Measurements from ENCODE around the gene LAMC3. TPM values are rescaled to one million over a fixed set of nuclear protein-coding genes. Genes with fewer than 3 reads are reported as not detected.

Gene LAMC3
- total RNA-seq, 1 experiment from 2014 or later = not detected

DNA sequence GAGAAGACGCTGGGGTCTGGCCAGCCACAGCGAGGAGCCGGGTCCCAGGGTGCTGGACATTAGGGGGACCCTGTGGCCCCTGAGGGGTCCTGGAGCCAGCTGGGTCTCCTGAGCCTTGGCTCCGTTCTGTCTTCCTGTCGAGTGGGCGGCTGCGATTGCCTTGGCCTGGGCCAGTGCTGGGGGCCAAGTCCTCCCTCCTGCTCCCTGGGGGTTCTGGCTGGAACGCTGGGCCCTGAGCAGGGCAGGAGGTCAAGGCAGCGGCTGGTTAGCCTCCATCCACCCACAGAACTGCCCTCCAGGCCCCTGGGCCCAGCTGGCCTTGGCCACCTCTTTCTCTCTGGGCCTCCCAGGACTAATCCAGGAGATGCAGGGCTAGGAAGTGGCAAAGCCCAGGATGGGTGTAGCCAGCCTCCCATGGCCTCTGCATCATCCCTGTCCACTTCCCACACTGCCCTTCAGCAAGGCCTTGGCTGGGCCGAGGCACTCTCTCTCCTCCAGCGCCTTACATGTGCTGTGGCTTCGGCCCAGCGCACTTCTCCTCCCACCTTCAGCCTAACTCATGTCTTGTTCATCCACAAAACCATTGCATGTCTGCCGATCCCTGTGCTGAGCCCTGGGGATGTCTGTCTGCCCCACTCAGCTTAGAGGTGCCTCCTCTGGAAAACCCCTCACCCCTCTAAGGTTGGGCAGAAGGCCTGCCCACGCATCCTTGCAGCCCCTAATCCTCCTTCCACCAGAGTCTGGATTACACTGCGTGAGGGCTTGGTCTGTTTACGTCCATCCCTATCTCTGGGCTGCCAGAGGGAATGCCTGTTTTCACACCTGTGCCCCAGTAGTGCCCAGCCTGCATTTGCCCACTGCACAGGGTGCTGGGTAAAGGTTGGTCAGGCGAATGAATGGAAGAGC lies 5.0 kb downstream of the LAMC3 start:
- no peak overlapping the region for H3K27ac ChIP-seq (ENCODE audit: low read length)
- no peaks in the 10 kb centered on the region for H3K4me1 ChIP-seq (ENCODE audit: low read length)
- H3K4me3 ChIP-seq (ENCODE audit: low read length) = no peak overlapping the region
- no peaks in the 10 kb centered on the region for H3K79me2 ChIP-seq (ENCODE audit: low read length)
- no peaks in the 10 kb centered on the region for H3K9me2 ChIP-seq (replicated peaks; ENCODE audit: insufficient read depth, low read length)
- no peak overlapping the region for H2AFZ ChIP-seq (ENCODE audit: low read length)
- H3K27me3 ChIP-seq (ENCODE audit: low read length) = no peaks in the 10 kb centered on the region
- no peak for DNase-seq
- H3K9ac ChIP-seq (ENCODE audit: low read length) = no peak overlapping the region
- no peaks in the 10 kb centered on the region for H3K36me3 ChIP-seq (ENCODE audit: insufficient read depth, low read length)
- no peaks in the 10 kb centered on the region for H3K9me3 ChIP-seq (ENCODE audit: low read length)
- H4K20me1 ChIP-seq (ENCODE audit: insufficient read depth, low read depth, low read length) = no peaks in the 10 kb centered on the region
- H3K4me2 ChIP-seq (ENCODE audit: low read depth, low read length, poor library complexity, severe bottlenecking) = no peak overlapping the region

DNA sequence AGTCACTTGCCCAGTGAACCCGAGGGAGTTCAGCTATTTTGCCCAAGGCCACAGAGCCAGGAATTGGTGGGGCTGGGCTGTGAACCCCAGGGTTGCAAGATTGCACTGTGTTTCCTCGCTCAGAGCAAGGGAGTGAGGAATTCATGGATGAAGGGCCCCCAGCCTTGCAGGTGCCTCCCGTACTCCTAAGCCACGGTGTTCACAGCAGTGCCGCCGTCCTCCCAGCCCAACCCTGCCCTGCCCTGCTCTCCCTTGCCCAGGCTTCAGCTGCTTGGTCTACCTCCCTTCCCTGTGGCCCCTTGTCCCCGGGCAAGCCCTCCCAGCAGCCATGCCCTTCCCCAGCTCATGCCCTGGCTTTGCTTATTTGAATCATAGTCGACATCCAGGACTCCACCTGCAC lies 6.1 kb downstream of the LAMC3 start:
- no peaks in the 10 kb centered on the region for H3K9me3 ChIP-seq (ENCODE audit: low read length)
- no peaks in the 10 kb centered on the region for H3K9me2 ChIP-seq (replicated peaks; ENCODE audit: insufficient read depth, low read length)
- H3K79me2 ChIP-seq (ENCODE audit: low read length) = no peaks in the 10 kb centered on the region
- H3K36me3 ChIP-seq (ENCODE audit: insufficient read depth, low read length) = no peaks in the 10 kb centered on the region
- H4K20me1 ChIP-seq (ENCODE audit: insufficient read depth, low read depth, low read length) = no peaks in the 10 kb centered on the region
- no peak overlapping the region for H2AFZ ChIP-seq (ENCODE audit: low read length)
- no peaks in the 10 kb centered on the region for H3K27me3 ChIP-seq (ENCODE audit: low read length)
- no peak overlapping the region for H3K4me2 ChIP-seq (ENCODE audit: low read depth, low read length, poor library complexity, severe bottlenecking)
- H3K4me1 ChIP-seq (ENCODE audit: low read length) = no peaks in the 10 kb centered on the region
- no peak overlapping the region for H3K9ac ChIP-seq (ENCODE audit: low read length)
- no peak overlapping the region for H3K4me3 ChIP-seq (ENCODE audit: low read length)
- no peak overlapping the region for H3K27ac ChIP-seq (ENCODE audit: low read length)
- no peak for DNase-seq

- no peaks in the 10 kb centered on the region for H4K20me1 ChIP-seq (ENCODE audit: insufficient read depth, low read depth, low read length)
Observed at GRCh38 chr9:131015876-131016397, 7.0 kb downstream of the LAMC3 start.

GRCh38 chr9:131017067-131017466 lies 8.1 kb downstream of the LAMC3 start:
- Histone ChIP-seq H3K4me3 (ENCODE audit: low read length) (no peak overlapping the region), H3K9me3 (ENCODE audit: low read length) (no peaks in the 10 kb centered on the region), H3K79me2 (ENCODE audit: low read length) (no peaks in the 10 kb centered on the region), H3K4me2 (ENCODE audit: low read depth, low read length, poor library complexity, severe bottlenecking) (no peak overlapping the region), H2AFZ (ENCODE audit: low read length) (no peak overlapping the region), H3K27me3 (ENCODE audit: low read length) (no peaks in the 10 kb centered on the region), H3K36me3 (ENCODE audit: insufficient read depth, low read length) (no peaks in the 10 kb centered on the region), H3K27ac (ENCODE audit: low read length) (no peak overlapping the region), H4K20me1 (ENCODE audit: insufficient read depth, low read depth, low read length) (no peaks in the 10 kb centered on the region), H3K9me2 (replicated peaks; ENCODE audit: insufficient read depth, low read length) (no peaks in the 10 kb centered on the region), H3K4me1 (ENCODE audit: low read length) (no peaks in the 10 kb centered on the region), H3K9ac (ENCODE audit: low read length) (no peak overlapping the region)
- DNase-seq = no peak

More at GRCh38 chr9:131015876-131016397, 7.0 kb downstream of the LAMC3 start:
- no peaks in the 10 kb centered on the region for H3K9me3 ChIP-seq (ENCODE audit: low read length)
- H3K27ac ChIP-seq (ENCODE audit: low read length) = no peak overlapping the region
- H3K79me2 ChIP-seq (ENCODE audit: low read length) = no peaks in the 10 kb centered on the region
- no peaks in the 10 kb centered on the region for H3K27me3 ChIP-seq (ENCODE audit: low read length)
- no peak overlapping the region for H3K9ac ChIP-seq (ENCODE audit: low read length)
- H3K4me2 ChIP-seq (ENCODE audit: low read depth, low read length, poor library complexity, severe bottlenecking) = no peak overlapping the region
- no peaks in the 10 kb centered on the region for H3K4me1 ChIP-seq (ENCODE audit: low read length)
- no peak overlapping the region for H3K4me3 ChIP-seq (ENCODE audit: low read length)
- H3K9me2 ChIP-seq (replicated peaks; ENCODE audit: insufficient read depth, low read length) = no peaks in the 10 kb centered on the region
- H2AFZ ChIP-seq (ENCODE audit: low read length) = no peak overlapping the region
- H3K36me3 ChIP-seq (ENCODE audit: insufficient read depth, low read length) = no peaks in the 10 kb centered on the region
- DNase-seq = no peak

- Histone ChIP-seq H2AFZ (ENCODE audit: low read length) (no peak overlapping the region), H3K4me1 (ENCODE audit: low read length) (no peaks in the 10 kb centered on the region), H3K27me3 (ENCODE audit: low read length) (no peaks in the 10 kb centered on the region)
Observed at GRCh38 chr9:131018621-131019020, 9.6 kb downstream of the LAMC3 start.

GRCh38 chr9:131019388-131020239 lies 10.6 kb downstream of the LAMC3 start:
- Histone ChIP-seq H3K79me2 (ENCODE audit: low read length) (no peaks in the 10 kb centered on the region), H3K4me1 (ENCODE audit: low read length) (no peaks in the 10 kb centered on the region), H3K9me2 (replicated peaks; ENCODE audit: insufficient read depth, low read length) (no peaks in the 10 kb centered on the region), H3K4me3 (ENCODE audit: low read length) (no peak overlapping the region), H2AFZ (ENCODE audit: low read length) (no peak overlapping the region), H3K27me3 (ENCODE audit: low read length) (no peaks in the 10 kb centered on the region), H3K27ac (ENCODE audit: low read length) (no peak overlapping the region), H3K36me3 (ENCODE audit: insufficient read depth, low read length) (no peaks in the 10 kb centered on the region), H3K9me3 (ENCODE audit: low read length) (no peaks in the 10 kb centered on the region), H4K20me1 (ENCODE audit: insufficient read depth, low read depth, low read length) (no peaks in the 10 kb centered on the region), H3K9ac (ENCODE audit: low read length) (no peak overlapping the region), H3K4me2 (ENCODE audit: low read depth, low read length, poor library complexity, severe bottlenecking) (no peak overlapping the region)
- DNase-seq = no peak

More at GRCh38 chr9:131018621-131019020, 9.6 kb downstream of the LAMC3 start:
- Histone ChIP-seq H3K9me2 (replicated peaks; ENCODE audit: insufficient read depth, low read length) (no peaks in the 10 kb centered on the region), H3K9me3 (ENCODE audit: low read length) (no peaks in the 10 kb centered on the region), H3K4me3 (ENCODE audit: low read length) (no peak overlapping the region), H3K9ac (ENCODE audit: low read length) (no peak overlapping the region), H3K79me2 (ENCODE audit: low read length) (no peaks in the 10 kb centered on the region), H4K20me1 (ENCODE audit: insufficient read depth, low read depth, low read length) (no peaks in the 10 kb centered on the region), H3K36me3 (ENCODE audit: insufficient read depth, low read length) (no peaks in the 10 kb centered on the region), H3K4me2 (ENCODE audit: low read depth, low read length, poor library complexity, severe bottlenecking) (no peak overlapping the region), H3K27ac (ENCODE audit: low read length) (no peak overlapping the region)
- DNase-seq = peak; percentile 45

- Histone ChIP-seq H3K27me3 (ENCODE audit: low read length) (no peaks in the 10 kb centered on the region), H3K9me2 (replicated peaks; ENCODE audit: insufficient read depth, low read length) (no peaks in the 10 kb centered on the region), H4K20me1 (ENCODE audit: insufficient read depth, low read depth, low read length) (no peaks in the 10 kb centered on the region), H3K4me1 (ENCODE audit: low read length) (no peaks in the 10 kb centered on the region), H3K79me2 (ENCODE audit: low read length) (no peaks in the 10 kb centered on the region), H3K9me3 (ENCODE audit: low read length) (no peaks in the 10 kb centered on the region), H3K9ac (ENCODE audit: low read length) (no peak overlapping the region), H3K4me2 (ENCODE audit: low read depth, low read length, poor library complexity, severe bottlenecking) (no peak overlapping the region), H3K4me3 (ENCODE audit: low read length) (no peak overlapping the region), H2AFZ (ENCODE audit: low read length) (no peak overlapping the region), H3K27ac (ENCODE audit: low read length) (no peak overlapping the region), H3K36me3 (ENCODE audit: insufficient read depth, low read length) (no peaks in the 10 kb centered on the region)
- no peak for DNase-seq
Observed at GRCh38 chr9:131020388-131020787, 11.4 kb downstream of the LAMC3 start.

GRCh38 chr9:131020862-131021261 lies 11.9 kb downstream of the LAMC3 start:
- Histone ChIP-seq H3K27ac (ENCODE audit: low read length) (no peak overlapping the region), H3K9ac (ENCODE audit: low read length) (no peak overlapping the region), H3K4me1 (ENCODE audit: low read length) (no peaks in the 10 kb centered on the region)

More at GRCh38 chr9:131020862-131021261, 11.9 kb downstream of the LAMC3 start:
- H3K4me3 ChIP-seq (ENCODE audit: low read length) = no peak overlapping the region
- no peaks in the 10 kb centered on the region for H3K36me3 ChIP-seq (ENCODE audit: insufficient read depth, low read length)
- no peak for DNase-seq
- no peaks in the 10 kb centered on the region for H3K27me3 ChIP-seq (ENCODE audit: low read length)
- no peaks in the 10 kb centered on the region for H4K20me1 ChIP-seq (ENCODE audit: insufficient read depth, low read depth, low read length)
- no peak overlapping the region for H3K4me2 ChIP-seq (ENCODE audit: low read depth, low read length, poor library complexity, severe bottlenecking)
- H3K79me2 ChIP-seq (ENCODE audit: low read length) = no peaks in the 10 kb centered on the region
- H3K9me2 ChIP-seq (replicated peaks; ENCODE audit: insufficient read depth, low read length) = no peaks in the 10 kb centered on the region
- H3K9me3 ChIP-seq (ENCODE audit: low read length) = no peaks in the 10 kb centered on the region
- H2AFZ ChIP-seq (ENCODE audit: low read length) = no peak overlapping the region

All from Karpas-422 (cell line).